ENCODE measurements around the gene KANSL2.

- peak; percentile 99 to 100 (median 99) for TF ChIP-seq POLR2AphosphoS5 (IDR thresholded peaks at IDR 0.05)
- no peak for TF ChIP-seq CTCF (IDR thresholded peaks at IDR 0.05)
- peak; percentile 99 for TF ChIP-seq POLR2A (IDR thresholded peaks at IDR 0.05)
These were observed at the start of gene KANSL2 for GRCh38 chr12:48681710-48682532.

Measured in transverse colon (tissue), 4 donors.